GM12891 (cell line): ENCODE data around the gene CD226.

Experiments used
- POLR2A ChIP-seq: IDR thresholded peaks from 2 replicates; pipeline ENCODE4 v1.6.1; 2011; ENCODE audit warnings: low read depth, low read length, control low read depth
- POLR2AphosphoS5 ChIP-seq: IDR thresholded peaks from 2 replicates; pipeline ENCODE4 v1.6.1; 2011; ENCODE audit warnings: low read depth, low read length, control low read depth
- POU2F2 ChIP-seq: IDR thresholded peaks from 2 replicates; pipeline ENCODE4 v1.6.1; 2011; ENCODE audit warnings: low read depth, mild to moderate bottlenecking, control low read depth, low read length, moderate library complexity
- SPI1 ChIP-seq: IDR thresholded peaks from 2 replicates; pipeline ENCODE4 v1.6.1; 2011; ENCODE audit warnings: low read depth, low read length, control low read depth
- TAF1 ChIP-seq: IDR thresholded peaks from 2 replicates; pipeline ENCODE4 v1.6.1; 2011; ENCODE audit warnings: low read depth, low read length, control low read depth

DNA sequence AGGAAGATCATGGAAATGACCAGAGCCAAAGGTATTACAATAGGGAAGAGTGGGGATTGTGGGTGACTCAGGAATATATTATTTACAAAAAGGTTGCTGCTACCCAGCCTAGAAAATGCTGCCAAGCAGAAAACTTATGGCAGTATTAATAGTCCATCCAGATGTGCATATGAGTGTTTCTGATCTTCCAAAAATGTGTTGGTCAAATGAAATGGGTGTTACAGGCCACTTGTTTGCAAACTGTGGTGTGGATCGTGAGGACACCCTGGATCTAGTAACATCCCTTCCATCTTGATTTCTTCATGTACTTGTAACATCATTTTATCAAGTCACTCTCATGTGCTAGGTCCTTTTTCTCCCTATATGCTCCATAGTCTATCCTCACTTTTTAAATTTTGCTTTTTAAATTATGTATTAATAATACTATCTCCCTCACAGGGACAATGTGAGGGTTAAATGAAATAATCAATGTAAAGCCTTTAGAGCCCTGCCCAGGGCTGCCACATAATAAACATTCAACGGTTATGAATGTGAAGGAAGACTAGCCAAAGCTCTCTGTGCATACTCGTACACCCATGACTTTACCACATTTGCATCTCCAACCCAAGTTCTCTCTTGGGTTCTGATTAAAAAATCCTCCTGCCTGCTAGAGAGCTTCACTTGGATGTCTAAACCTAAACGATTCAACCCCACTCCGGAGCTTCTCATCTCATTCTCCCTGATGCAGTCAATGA lies 18.5 kb downstream of the CD226 start:
- TF ChIP-seq POLR2A, result no peak
- no peak for TF ChIP-seq POLR2AphosphoS5
- no peak for TF ChIP-seq TAF1
- no peak for TF ChIP-seq SPI1
- no peak for TF ChIP-seq POU2F2
